NCI-H2029 treated with DMSO at 0.1 percent for 48 hours (cell line): ENCODE measurements around the gene IL19.
"Not testable (repeated sequence)": the region's sequence is repeated elsewhere in the genome, so short reads cannot be mapped to it uniquely, and the experiment has no call there.

Source experiments
- DNase-seq: peaks from one replicate; lab custom pipeline; 2025; lab: John Stamatoyannopoulos, UW

IL19 gene

GRCh38 chr1:206741142-206741701 is 29.4 kb upstream of the IL19 start:
- no peak for DNase-seq

GRCh38 chr1:206742719-206743383 is 27.7 kb upstream of the IL19 start:
- no peak for DNase-seq

GRCh38 chr1:206744683-206745082 is 25.9 kb upstream of the IL19 start:
- no peak for DNase-seq

- DNase-seq: no peak
These were observed 25.3 kb upstream of the IL19 start for GRCh38 chr1:206745301-206745700.

- no peak for DNase-seq
These were observed 22.1 kb upstream of the IL19 start for GRCh38 chr1:206748348-206749030.

GRCh38 chr1:206751891-206752290 is 18.7 kb upstream of the IL19 start:
- no peak for DNase-seq

- no peak for DNase-seq
These were observed 18.1 kb upstream of the IL19 start for GRCh38 chr1:206752481-206752880.

GRCh38 chr1:206753141-206753540 is 17.4 kb upstream of the IL19 start:
- no peak for DNase-seq

GRCh38 chr1:206754011-206754410 is 16.6 kb upstream of the IL19 start:
- DNase-seq: no peak

GRCh38 chr1:206757524-206758266 is 12.9 kb upstream of the IL19 start:
- DNase-seq: no peak

- no peak for DNase-seq
These were observed 10.0 kb upstream of the IL19 start for GRCh38 chr1:206760590-206760989.

- no peak for DNase-seq
These were observed 9.3 kb upstream of the IL19 start for GRCh38 chr1:206761159-206761768.

GRCh38 chr1:206762741-206763364 is 7.7 kb upstream of the IL19 start:
- DNase-seq: not testable (repeated sequence)

- DNase-seq: not testable (repeated sequence)
These were observed 4.8 kb upstream of the IL19 start for GRCh38 chr1:206765771-206766170.

- DNase-seq: peak; percentile 3
These were observed 4.2 kb upstream of the IL19 start for GRCh38 chr1:206766251-206766856.

GRCh38 chr1:206768472-206769303 is 1.9 kb upstream of the IL19 start:
- no peak for DNase-seq

- DNase-seq: no peak
These were observed 1.3 kb upstream of the IL19 start for GRCh38 chr1:206769304-206769731.

GRCh38 chr1:206771338-206771692 is 742 bp downstream of the IL19 start:
- DNase-seq: no peak

- DNase-seq: no peak
These were observed 1.8 kb downstream of the IL19 start, which contains the start of gene IL10 for GRCh38 chr1:206772243-206772937. IL10 (minus strand) TSS chr1:206772494; CDS start chr1:206772435, 59 bp downstream.

GRCh38 chr1:206774093-206774492 is 3.5 kb downstream of the IL19 start:
- DNase-seq: no peak
